ENCODE measurements around the gene RASD1. TPM values are rescaled to one million over a fixed set of nuclear protein-coding genes. Genes with fewer than 3 reads are reported as not detected.

The RASD1 gene
- polyA plus RNA-seq, 4 donors = 4.9 to 17.4 (median 9.5) TPM

DNA sequence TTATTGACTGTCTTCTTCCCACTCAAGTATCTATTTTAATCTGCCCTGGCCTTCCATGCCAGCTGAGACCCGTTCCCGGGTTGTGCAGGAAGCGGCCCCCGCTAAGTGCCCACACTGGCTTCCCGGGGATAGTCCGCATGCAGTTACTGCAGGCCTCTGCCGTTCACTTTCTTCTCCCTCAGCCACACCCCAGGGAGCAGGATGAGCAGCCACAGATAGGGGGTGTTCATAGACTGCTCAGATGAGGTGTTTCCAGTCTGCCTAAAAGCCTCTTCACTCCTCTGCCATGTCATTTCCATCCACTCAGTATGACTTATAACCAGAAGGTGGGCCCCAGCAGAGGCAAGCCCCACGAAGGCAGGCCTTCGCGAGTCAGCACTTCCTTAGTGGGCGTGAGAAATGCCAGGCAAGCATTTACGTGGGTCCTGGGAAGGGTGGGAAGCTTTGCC, 11.7 kb downstream of the RASD1 start:
- no peak for DNase-seq
- WGBS, 3 donors = 57 to 74% (median 68%) methylated on average over 12 of the region's 12 CpGs
- H3K4me1 ChIP-seq (ENCODE audit: control insufficient read depth in 3 of 3, insufficient read depth in 2 of 3, low read depth in 1 of 3, low read length in 2 of 3) = no peaks in the 10 kb centered on the region
- no peak overlapping the region for H3K4me3 ChIP-seq (ENCODE audit: low read depth in 1 of 3, low read length in 3 of 3)
- H3K27me3 ChIP-seq (ENCODE audit: control insufficient read depth in 3 of 3, insufficient read depth in 3 of 3, low read length in 3 of 3) = no peaks in the 10 kb centered on the region
- peaks cover 4 to 50% (median 9%) of the 10 kb centered on the region in 3 donors for H3K36me3 ChIP-seq (ENCODE audit: control insufficient read depth in 3 of 3, insufficient read depth in 2 of 3, low read depth in 1 of 3, low read length in 3 of 3)
- FAIRE-seq = no peak
- H3K27ac ChIP-seq (ENCODE audit: low read depth in 1 of 3, low read length in 2 of 3) = no peak overlapping the region
- no peaks in the 10 kb centered on the region for H3K9me3 ChIP-seq (ENCODE audit: control insufficient read depth in 2 of 2, insufficient read depth in 1 of 2, low read depth in 1 of 2, low read length in 1 of 2)

DNA sequence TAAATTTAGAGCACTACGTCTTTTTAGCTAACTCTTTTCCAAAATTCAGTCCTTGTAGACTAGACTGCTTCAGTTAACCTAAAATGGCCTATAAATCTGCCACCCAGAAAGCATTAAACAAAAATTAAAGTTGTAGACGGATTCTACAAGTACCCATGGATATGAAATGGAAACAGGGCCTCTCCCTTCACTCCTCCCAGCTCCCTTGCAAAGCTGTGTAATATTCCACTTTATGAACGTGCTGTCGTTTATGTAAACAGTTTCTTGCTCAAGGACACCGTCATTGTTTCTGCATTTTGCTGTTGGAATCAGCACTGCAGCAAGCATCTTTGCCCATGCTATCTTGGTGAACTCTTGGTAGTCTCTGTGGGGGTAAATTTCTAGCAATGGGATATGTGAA, 14.3 kb downstream of the RASD1 start:
- no peak overlapping the region for H3K27ac ChIP-seq (ENCODE audit: low read depth in 1 of 3, low read length in 2 of 3)
- DNase-seq = no peak
- H3K4me1 ChIP-seq (ENCODE audit: control insufficient read depth in 3 of 3, insufficient read depth in 2 of 3, low read depth in 1 of 3, low read length in 2 of 3) = peaks cover 3 to 7% (median 3%) of the 10 kb centered on the region in 3 donors
- H3K27me3 ChIP-seq (ENCODE audit: control insufficient read depth in 3 of 3, insufficient read depth in 3 of 3, low read length in 3 of 3) = no peaks in the 10 kb centered on the region
- WGBS, 3 donors = 78 to 80% (median 79%) methylated on average over 5 of the region's 5 CpGs
- no peaks in the 10 kb centered on the region for H3K9me3 ChIP-seq (ENCODE audit: control insufficient read depth in 2 of 2, insufficient read depth in 1 of 2, low read depth in 1 of 2, low read length in 1 of 2)
- no peak overlapping the region for H3K4me3 ChIP-seq (ENCODE audit: low read depth in 1 of 3, low read length in 3 of 3)
- FAIRE-seq = no peak
- H3K36me3 ChIP-seq (ENCODE audit: control insufficient read depth in 3 of 3, insufficient read depth in 2 of 3, low read depth in 1 of 3, low read length in 3 of 3) = peaks cover 0 to 40% (median 4%) of the 10 kb centered on the region in 3 donors

DNA sequence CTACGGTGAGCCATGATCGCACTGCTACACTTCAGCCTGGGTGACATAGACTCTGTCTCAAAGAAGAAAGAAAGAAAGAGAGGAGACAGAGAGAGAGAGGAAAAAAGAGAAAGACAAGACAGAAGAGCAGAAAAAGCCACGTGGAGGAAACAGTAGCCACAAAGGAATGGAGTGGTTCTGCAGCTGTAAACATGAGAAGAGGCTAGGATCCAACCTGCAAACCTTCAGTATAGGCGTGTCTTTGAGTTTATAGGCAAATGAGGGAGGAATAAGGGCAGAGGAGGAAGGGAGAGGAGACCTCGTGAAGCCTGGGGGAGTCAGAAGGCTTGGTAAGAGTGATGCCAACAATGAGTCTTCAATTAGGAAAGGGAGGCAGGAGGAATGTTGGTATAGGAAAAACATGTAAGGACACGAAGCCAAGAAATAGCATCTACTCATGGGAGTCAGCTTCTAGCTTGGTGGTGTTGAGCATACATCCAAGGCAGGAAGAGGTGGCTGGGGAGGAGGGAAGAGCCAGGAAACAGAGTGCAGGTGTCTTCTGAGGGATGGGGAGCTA, 15.5 kb downstream of the RASD1 start:
- H3K36me3 ChIP-seq (ENCODE audit: control insufficient read depth in 3 of 3, insufficient read depth in 2 of 3, low read depth in 1 of 3, low read length in 3 of 3) = peaks cover 0 to 31% (median 4%) of the 10 kb centered on the region in 3 donors
- no peaks in the 10 kb centered on the region for H3K27me3 ChIP-seq (ENCODE audit: control insufficient read depth in 3 of 3, insufficient read depth in 3 of 3, low read length in 3 of 3)
- H3K27ac ChIP-seq (ENCODE audit: low read depth in 1 of 3, low read length in 2 of 3) = no peak overlapping the region
- 67 to 70% (median 69%) methylated on average over 6 of the region's 6 CpGs for WGBS, 3 donors
- H3K4me3 ChIP-seq (ENCODE audit: low read depth in 1 of 3, low read length in 3 of 3) = no peak overlapping the region
- DNase-seq (no peak), FAIRE-seq (no peak)
- peaks cover 3 to 7% (median 3%) of the 10 kb centered on the region in 3 donors for H3K4me1 ChIP-seq (ENCODE audit: control insufficient read depth in 3 of 3, insufficient read depth in 2 of 3, low read depth in 1 of 3, low read length in 2 of 3)
- no peaks in the 10 kb centered on the region for H3K9me3 ChIP-seq (ENCODE audit: control insufficient read depth in 2 of 2, insufficient read depth in 1 of 2, low read depth in 1 of 2, low read length in 1 of 2)

DNA sequence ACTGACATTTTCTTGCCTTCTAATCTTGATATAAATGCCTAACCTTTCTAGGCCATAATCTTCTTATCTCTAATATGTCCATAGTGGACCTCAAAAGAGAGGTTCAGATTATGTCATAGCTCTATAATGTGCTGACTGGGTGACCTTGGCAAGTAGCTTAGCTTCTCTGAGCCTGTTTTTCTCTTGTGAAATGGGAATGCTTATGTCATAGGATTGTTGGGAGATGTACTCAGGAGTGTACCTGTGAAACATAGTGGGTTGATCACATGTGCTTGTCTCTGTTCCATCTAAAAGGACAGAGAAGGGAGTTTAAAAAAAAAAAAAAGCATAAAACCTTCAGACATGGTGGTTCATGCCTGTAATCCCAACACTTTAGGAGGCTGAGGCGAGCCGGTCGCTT, 17.0 kb downstream of the RASD1 start:
- FAIRE-seq = no peak
- Histone ChIP-seq H3K4me1 (ENCODE audit: control insufficient read depth in 3 of 3, insufficient read depth in 2 of 3, low read depth in 1 of 3, low read length in 2 of 3) (peaks cover 3 to 7% (median 3%) of the 10 kb centered on the region in 3 donors), H3K27me3 (ENCODE audit: control insufficient read depth in 3 of 3, insufficient read depth in 3 of 3, low read length in 3 of 3) (no peaks in the 10 kb centered on the region), H3K27ac (ENCODE audit: low read depth in 1 of 3, low read length in 2 of 3) (no peak overlapping the region), H3K4me3 (ENCODE audit: low read depth in 1 of 3, low read length in 3 of 3) (no peak overlapping the region), H3K36me3 (ENCODE audit: control insufficient read depth in 3 of 3, insufficient read depth in 2 of 3, low read depth in 1 of 3, low read length in 3 of 3) (peaks cover 0 to 17% (median 0%) of the 10 kb centered on the region in 3 donors), H3K9me3 (ENCODE audit: control insufficient read depth in 2 of 2, insufficient read depth in 1 of 2, low read depth in 1 of 2, low read length in 1 of 2) (no peaks in the 10 kb centered on the region)
- WGBS, 3 donors = 94 to 99% (median 97%) methylated on average over 3 of the region's 3 CpGs
- peak in 1 of 2 donors; percentile 13 for DNase-seq

DNA sequence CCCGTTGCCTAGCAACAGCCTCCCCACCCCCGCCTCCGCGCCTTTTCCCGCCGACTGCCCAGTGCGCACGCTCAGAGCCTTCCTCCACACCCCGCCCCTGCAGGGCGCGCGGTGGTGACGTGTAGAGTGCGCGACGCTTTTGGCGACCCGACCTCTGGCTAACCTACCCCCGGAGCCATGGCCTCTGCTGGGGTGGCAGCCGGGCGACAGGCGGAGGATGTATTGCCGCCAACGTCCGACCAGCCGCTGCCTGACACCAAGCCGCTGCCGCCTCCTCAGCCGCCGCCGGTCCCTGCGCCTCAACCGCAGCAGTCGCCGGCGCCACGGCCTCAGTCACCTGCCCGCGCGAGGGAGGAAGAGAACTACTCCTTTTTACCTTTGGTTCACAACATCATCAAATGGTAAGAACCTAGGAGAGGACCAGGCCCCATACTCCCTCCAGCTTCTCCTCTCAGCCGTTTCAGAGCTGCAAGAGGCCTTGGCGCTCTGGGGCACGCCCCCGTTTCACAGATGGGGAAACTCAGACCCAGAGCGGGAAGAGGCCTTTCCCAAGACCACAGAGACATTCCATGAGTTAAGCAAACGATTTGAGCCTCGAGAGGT, 19.2 kb downstream of the RASD1 start, which contains the start of gene MED9:
MED9 (plus strand) TSS at position 136 of the 603 bp plus-strand sequence; CDS start at position 178, 42 bp downstream.
- FAIRE-seq = no peak
- peaks cover 0 to 11% (median 0%) of the 10 kb centered on the region in 3 donors for H3K36me3 ChIP-seq (ENCODE audit: control insufficient read depth in 3 of 3, insufficient read depth in 2 of 3, low read depth in 1 of 3, low read length in 3 of 3)
- DNase-seq = peak; percentile 93 to 96
- H3K4me1 ChIP-seq (ENCODE audit: control insufficient read depth in 3 of 3, insufficient read depth in 2 of 3, low read depth in 1 of 3, low read length in 2 of 3) = peaks cover 3 to 7% (median 3%) of the 10 kb centered on the region in 3 donors
- H3K27me3 ChIP-seq (ENCODE audit: control insufficient read depth in 3 of 3, insufficient read depth in 3 of 3, low read length in 3 of 3) = no peaks in the 10 kb centered on the region
- WGBS, 3 donors = 0% methylated on average over 39 to 47 of the region's 47 CpGs
- peak within 1 kb of the TSS; percentile 82 to 97 (median 91) for H3K27ac ChIP-seq (ENCODE audit: low read depth in 1 of 3, low read length in 2 of 3)
- peak within 1 kb of the TSS; percentile 75 to 86 (median 80) for H3K4me3 ChIP-seq (ENCODE audit: low read depth in 1 of 3, low read length in 3 of 3)
- H3K9me3 ChIP-seq (ENCODE audit: control insufficient read depth in 2 of 2, insufficient read depth in 1 of 2, low read depth in 1 of 2, low read length in 1 of 2) = no peaks in the 10 kb centered on the region

DNA sequence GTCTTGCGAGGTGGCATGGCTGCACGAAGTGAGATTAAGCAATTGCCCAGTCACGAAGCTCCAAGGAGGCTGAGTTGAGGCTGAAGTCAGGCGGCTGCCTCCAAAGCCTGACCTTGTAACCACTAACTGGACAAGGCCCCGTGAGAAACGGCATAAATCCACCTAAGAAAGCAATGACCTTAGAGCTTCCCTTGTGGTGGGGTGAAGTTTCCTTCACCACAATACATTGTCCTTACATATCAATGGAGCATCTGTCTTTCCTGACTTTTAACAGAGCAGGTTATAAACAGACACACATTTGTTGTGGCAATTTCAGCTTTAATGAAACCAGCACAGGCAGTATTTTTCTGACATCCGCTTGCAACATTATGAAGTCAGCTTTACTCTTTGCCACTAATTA, 21.9 kb downstream of the RASD1 start:
- no peak overlapping the region for H3K4me3 ChIP-seq (ENCODE audit: low read depth in 1 of 3, low read length in 3 of 3)
- peaks cover 3 to 7% (median 3%) of the 10 kb centered on the region in 3 donors for H3K4me1 ChIP-seq (ENCODE audit: control insufficient read depth in 3 of 3, insufficient read depth in 2 of 3, low read depth in 1 of 3, low read length in 2 of 3)
- DNase-seq (no peak), FAIRE-seq (no peak)
- no peaks in the 10 kb centered on the region for H3K36me3 ChIP-seq (ENCODE audit: control insufficient read depth in 3 of 3, insufficient read depth in 2 of 3, low read depth in 1 of 3, low read length in 3 of 3)
- H3K9me3 ChIP-seq (ENCODE audit: control insufficient read depth in 2 of 2, insufficient read depth in 1 of 2, low read depth in 1 of 2, low read length in 1 of 2) = no peaks in the 10 kb centered on the region
- 74 to 87% (median 79%) methylated on average over 7 of the region's 7 CpGs for WGBS, 3 donors
- H3K27me3 ChIP-seq (ENCODE audit: control insufficient read depth in 3 of 3, insufficient read depth in 3 of 3, low read length in 3 of 3) = peaks cover 0 to 9% (median 0%) of the 10 kb centered on the region in 3 donors
- no peak overlapping the region for H3K27ac ChIP-seq (ENCODE audit: low read depth in 1 of 3, low read length in 2 of 3)

DNA sequence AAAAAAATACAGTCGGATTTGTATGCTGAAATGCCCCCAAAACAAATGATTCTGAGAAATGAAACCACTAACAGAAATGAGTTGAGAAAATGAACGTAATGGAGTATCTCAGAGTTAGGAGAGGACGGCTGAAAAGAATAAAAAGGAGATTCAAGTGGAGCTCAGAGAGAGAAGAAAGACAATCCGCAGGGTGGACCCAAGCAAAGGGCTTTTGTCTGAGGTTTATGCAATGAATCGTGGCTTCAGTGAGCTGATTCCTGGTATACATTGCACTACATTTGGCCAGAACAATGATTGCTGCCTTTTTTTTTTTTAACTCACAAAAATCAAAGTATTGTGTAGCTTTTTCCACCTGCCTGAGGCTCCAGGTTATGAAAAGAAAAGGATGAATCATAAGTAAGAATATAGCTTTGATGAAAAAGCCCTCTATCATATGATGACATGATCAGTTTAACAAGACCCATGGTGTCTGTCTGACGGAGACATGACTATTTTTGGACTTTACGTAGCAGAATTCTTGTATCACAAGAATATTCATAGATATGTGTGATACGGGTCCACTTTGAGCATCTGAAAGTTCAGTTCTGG, 23.8 kb downstream of the RASD1 start:
- H3K4me1 ChIP-seq (ENCODE audit: control insufficient read depth in 3 of 3, insufficient read depth in 2 of 3, low read depth in 1 of 3, low read length in 2 of 3) = peaks cover 0 to 3% (median 0%) of the 10 kb centered on the region in 3 donors
- H3K9me3 ChIP-seq (ENCODE audit: control insufficient read depth in 2 of 2, insufficient read depth in 1 of 2, low read depth in 1 of 2, low read length in 1 of 2) = no peaks in the 10 kb centered on the region
- H3K27me3 ChIP-seq (ENCODE audit: control insufficient read depth in 3 of 3, insufficient read depth in 3 of 3, low read length in 3 of 3) = peaks cover 0 to 9% (median 0%) of the 10 kb centered on the region in 3 donors
- WGBS, 3 donors = 48 to 63% (median 48%) methylated on average over 8 of the region's 8 CpGs
- FAIRE-seq = no peak
- no peaks in the 10 kb centered on the region for H3K36me3 ChIP-seq (ENCODE audit: control insufficient read depth in 3 of 3, insufficient read depth in 2 of 3, low read depth in 1 of 3, low read length in 3 of 3)
- no peak overlapping the region for H3K4me3 ChIP-seq (ENCODE audit: low read depth in 1 of 3, low read length in 3 of 3)
- no peak overlapping the region for H3K27ac ChIP-seq (ENCODE audit: low read depth in 1 of 3, low read length in 2 of 3)
- no peak for DNase-seq

DNA sequence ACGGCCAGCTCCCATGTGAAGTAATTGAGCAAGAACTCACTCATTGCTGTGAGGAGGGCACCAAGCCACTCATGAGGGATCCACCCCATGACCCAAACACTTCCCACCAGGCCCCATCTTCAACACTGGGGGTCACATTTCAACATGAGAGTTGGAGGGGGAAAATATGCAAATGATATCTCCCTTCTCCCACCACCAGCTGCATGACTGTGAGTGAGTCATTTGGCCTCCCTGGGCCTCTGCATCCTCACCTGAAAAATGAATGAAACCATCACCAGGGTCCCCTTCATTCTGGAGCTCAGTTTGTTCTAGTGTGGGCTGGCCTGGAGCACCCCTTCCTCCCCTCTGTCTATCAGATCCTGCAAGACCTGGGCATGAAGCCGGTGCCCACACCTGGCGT, 26.2 kb downstream of the RASD1 start:
- H3K27ac ChIP-seq (ENCODE audit: low read depth in 1 of 3, low read length in 2 of 3) = no peak overlapping the region
- no peaks in the 10 kb centered on the region for H3K36me3 ChIP-seq (ENCODE audit: control insufficient read depth in 3 of 3, insufficient read depth in 2 of 3, low read depth in 1 of 3, low read length in 3 of 3)
- H3K4me3 ChIP-seq (ENCODE audit: low read depth in 1 of 3, low read length in 3 of 3) = no peak overlapping the region
- no peaks in the 10 kb centered on the region for H3K9me3 ChIP-seq (ENCODE audit: control insufficient read depth in 2 of 2, insufficient read depth in 1 of 2, low read depth in 1 of 2, low read length in 1 of 2)
- H3K4me1 ChIP-seq (ENCODE audit: control insufficient read depth in 3 of 3, insufficient read depth in 2 of 3, low read depth in 1 of 3, low read length in 2 of 3) = peaks cover 0 to 7% (median 0%) of the 10 kb centered on the region in 3 donors
- DNase-seq = no peak
- 85 to 95% (median 91%) methylated on average over 3 of the region's 3 CpGs for WGBS, 3 donors
- no peak for FAIRE-seq
- H3K27me3 ChIP-seq (ENCODE audit: control insufficient read depth in 3 of 3, insufficient read depth in 3 of 3, low read length in 3 of 3) = peaks cover 0 to 9% (median 0%) of the 10 kb centered on the region in 3 donors

Measured in small intestine (tissue), 7 donors.